Measurements from ENCODE around the gene OST4.

The OST4 gene

DNA sequence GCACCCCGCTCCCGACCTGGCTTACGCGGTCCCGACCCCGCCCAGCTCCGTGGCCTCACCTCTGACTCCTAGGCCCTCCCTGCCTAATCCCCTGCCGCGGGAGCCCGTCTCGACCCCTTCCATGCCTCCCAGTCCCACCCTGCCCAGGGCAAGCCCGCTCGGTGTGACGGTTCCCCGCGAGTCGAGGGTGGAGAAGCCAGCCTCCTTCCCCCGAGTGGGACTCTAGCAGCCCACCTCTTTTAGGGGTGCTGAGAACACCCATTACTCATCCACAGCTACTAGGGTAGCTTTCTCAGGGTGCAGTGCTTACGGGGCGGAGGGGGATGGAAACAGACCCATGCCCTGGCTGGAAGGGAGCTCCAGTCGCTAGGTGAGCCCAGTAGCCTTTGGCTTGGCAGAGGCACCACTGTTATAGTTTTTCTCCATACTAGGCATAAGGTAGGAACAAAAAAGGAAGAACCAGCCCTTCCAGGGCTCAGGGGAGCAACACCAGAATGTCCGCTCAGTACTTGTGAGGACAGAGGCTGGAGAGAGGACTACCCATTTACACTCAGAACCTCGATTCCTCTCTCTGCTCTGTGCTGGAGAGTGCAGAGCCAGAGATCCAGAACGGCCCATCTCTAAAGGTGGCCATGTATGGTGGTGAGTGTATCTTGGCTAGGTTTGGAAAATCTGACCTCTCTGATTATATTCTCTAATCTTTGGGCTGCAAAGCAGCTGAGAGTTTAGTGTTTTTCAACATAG is 19.4 kb downstream of the OST4 start:
- DNase-seq (ENCODE audit: low spot score) = no peak

DNA sequence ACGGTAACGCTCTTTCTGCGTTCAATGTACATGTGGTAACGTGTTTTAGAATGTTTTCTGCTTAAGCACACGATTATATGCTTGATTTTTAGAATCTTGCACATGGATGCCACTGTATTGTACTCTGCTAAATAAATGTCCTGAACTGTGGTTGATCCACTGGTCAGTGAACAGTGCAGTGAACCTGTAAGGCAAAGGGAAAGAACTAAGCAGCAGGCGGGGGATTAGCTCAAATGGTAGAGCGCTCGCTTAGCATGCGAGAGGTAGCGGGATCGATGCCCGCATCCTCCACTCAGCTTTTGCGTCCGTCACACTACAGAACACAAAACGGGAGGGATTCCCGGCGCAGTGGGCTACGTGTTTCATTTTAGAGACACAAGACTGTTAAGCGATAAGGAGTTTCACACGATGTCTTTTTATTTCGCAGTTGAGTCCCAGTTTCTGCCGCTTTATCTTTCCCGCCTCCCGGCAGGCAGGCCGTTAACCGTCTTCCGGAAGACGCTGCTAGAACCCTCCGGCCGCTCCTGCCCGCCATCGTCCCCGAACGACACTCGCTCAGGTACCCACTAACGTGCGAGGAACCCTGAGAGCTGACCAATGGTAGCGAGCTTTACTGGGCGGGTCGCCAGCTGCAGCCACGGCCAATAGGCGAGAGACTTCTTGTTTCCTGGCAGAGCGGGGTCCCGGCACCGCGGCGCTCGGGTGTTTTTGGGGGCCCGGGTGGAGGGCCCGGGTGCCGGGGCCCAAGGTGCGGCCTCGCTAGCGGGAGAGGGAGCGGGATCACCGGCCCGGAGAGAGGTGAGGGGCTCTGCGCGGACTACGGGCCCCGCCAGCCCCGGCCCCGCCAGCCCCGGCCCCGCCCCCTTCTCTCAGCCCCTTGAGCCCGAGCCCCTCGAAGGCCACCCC is 20.2 kb downstream of the OST4 start, which contains the start of gene AGBL5:
TSS of gene AGBL5 (plus strand) at position 673 of the 906 bp plus-strand sequence. CDS start 1,291 bp downstream, outside the sequence.
- peak; percentile 96 for DNase-seq (ENCODE audit: low spot score)

DNA sequence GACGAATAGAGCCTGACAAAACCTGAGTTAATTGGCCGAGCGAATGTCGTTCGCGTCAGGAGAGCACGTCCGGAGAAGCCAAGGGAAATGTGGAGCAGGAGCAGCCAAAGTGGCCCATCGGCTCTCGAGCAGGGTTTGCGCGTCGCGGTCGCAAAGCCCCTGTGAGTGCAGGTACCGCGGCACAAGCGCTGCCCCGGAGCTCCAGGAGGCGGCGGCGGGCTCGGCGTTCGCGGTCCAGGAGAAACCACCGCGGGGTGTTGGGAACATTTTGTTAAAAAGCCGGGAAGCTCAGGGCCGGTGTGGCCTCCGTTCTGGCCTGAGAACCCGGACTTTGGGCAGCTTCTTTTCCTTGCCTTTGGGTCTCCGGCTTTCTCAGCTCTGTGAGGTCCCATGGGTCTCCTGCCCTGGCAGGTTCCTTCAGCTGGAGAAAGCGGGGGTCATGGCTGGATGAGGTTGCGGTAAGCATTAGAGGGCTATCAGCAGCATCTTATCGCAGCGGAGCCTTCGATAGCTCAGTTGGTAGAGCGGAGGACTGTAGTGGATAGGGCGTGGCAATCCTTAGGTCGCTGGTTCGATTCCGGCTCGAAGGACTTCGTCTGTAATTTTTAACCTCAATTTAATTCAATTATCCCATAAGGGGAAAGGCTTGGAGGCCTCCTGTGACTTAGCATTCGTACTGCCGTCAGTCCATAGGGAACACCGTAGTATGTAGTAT is 21.0 kb downstream of the OST4 start:
- DNase-seq (ENCODE audit: low spot score) = peak; percentile 98

DNA sequence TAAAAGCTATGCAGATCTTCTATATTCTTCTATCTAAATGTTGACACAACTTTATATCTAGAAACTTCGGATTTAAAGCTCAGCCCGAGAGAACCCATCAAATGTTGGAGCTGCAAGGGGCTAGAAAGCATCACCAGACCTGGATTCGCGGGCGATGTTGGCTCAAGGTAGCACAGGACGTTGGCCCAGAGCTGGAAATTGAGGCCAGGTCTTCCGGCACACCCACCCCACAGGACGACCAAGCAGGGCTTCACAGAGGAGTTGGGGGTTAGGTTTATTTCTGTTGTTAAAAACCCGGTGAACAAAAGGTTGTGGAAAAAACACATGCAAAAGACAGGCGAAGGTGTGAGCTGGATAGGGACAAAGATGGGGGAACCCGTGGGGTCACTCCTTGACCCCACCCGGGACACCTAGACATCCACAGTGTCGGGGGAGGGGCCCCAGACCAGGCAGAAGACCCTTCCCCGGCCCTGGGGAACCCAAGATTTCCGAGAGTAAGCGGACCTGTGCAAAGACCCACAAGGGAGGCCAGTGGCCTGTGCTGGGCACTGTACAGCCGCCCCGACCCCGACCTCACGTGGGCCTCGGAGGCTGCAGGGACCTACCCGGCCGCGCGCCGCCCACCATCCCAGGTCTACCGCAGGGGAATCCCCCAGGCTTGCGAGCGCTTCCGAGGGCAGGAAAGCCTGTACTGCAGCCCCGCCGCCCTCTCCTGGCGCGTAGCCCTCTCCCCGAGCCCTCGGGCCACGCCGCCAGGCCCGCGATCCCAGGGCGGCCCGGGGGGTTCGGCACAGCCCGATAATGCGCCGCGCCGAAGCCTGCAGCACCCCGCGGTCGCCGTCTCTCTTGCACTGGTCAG is 21.8 kb downstream of the OST4 start:
- DNase-seq (ENCODE audit: low spot score) = no peak

DNA sequence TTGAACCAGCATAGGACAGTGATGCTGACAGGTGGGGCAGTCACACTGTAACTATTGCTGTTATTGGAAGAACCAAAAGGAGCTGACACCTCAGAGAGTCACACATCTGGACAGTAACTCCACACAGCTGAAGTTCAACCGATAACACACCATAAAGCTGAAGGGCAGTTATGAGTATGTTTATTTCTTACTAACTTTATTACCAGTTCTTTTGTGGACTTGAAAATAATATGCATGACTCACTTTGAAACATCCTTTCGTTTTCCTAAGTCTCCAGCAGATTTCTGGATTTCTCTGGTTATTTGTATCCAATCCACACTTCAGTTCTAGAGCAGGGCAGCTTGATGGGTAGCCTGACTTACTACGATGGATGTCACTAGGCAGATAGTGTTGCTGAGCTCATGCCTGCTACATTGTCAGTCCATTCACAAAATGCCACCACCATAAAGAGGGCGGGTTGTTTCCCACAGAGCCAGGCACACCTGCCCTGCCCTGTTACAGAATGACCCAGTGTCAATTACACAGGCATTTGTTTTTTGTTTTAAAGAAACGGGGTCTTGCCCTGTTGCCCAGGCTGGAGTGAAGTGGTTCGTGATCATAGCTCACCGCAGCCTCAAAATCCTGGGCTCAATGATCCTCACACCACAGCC is 28.3 kb downstream of the OST4 start:
- DNase-seq (ENCODE audit: low spot score) = no peak

DNA sequence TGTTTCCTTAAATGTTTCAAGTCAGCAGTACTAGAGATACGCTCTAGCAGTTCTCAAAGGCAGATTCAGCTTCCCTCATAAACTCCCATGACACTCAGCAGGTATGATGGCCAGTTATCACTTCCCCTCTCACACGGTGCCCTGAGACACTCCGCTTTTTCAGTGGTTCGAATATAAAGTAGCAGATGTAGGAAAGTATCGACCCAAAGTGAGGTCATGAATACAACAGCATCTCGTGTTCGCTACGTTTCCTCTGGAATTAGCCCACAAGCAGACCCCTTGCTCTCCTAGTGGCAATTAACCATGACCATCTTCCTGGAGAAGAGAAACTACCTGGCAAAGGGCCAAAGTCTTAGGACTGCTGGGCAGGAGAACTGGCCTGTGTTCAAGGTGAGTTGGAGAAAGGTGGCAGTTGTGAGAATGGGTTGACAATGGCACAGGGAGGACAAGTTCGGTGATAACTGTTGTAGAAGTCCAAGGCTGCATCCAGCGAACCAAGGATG is 29.2 kb downstream of the OST4 start:
- DNase-seq (ENCODE audit: low spot score) = no peak

DNA sequence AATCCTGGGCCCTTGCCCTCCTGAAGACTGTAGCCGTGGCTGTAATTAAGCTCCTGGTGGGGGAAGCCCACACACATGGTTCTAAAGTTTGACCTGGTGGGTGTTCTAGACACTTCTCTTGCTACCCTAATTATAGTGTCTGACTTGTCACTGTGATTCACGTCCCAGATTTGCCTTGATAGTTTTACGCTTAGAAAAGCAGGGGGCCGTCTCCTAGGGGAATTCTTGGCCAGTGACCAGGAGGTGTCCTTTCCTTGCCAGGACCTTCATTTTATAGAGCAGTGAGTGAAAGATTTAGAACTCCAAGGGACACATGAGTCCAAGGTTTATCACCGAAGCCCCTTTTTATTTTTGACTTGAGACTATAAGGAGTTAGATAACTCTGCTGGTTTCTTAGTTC is 29.7 kb downstream of the OST4 start:
- no peak for DNase-seq (ENCODE audit: low spot score)

DNA sequence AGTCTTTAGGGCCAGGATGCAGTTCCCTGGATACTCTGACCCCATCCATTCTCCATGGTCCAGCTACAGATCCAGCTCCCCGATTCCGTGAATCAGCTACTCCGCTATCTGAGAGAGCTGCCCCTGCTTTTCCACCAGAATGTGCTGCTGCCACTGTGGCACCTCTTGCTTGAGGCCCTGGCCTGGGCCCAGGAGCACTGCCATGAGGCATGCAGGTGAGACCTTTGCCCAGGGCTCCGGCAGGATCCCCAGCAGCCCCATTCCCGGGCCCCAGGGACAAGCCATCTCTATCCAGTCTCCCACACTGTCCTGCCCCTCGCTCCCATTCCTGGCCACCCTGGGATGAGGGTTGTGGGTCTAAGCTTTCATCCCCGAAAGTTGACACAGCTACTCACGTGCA is 31.2 kb downstream of the OST4 start:
- no peak for DNase-seq (ENCODE audit: low spot score)

DNA sequence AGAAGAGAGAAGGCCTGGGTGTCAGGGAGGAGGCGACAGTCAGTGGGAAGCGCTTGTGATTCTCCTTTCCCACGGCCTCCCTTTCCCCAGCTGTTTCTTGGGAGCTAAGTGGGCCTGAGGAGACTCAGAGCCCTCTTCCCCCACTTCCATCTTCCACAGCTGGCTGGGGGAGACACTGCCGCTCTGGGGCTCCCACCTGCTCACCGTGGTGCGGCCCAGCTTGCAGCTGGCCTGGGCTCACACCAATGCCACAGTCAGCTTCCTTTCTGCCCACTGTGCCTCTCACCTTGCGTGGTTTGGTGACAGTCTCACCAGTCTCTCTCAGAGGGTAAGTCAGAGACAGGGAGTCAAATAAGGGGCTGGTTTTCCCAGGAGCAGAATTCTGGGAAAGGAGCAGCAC is 31.6 kb downstream of the OST4 start:
- DNase-seq (ENCODE audit: low spot score) = no peak

DNA sequence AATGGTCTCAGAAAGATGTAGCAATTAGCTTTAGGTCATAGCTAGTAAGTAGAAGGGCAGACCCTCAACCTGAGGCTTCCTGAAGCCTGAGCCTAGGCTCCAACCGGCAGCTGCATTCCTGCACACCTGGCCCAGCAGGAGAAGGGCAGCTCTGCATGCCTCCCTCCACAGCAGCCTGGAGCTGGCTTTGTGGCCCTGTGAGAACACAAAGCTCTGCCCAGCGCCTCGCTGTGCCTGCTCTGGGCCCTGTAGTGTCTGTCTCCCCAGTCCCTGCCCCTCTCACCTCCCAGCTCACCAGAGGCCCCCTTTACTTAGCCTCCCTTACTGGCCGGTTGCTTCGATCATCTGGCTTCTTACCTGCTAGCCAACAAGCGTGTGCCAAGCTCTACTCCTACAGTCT is 32.0 kb downstream of the OST4 start:
- DNase-seq (ENCODE audit: low spot score) = no peak

DNA sequence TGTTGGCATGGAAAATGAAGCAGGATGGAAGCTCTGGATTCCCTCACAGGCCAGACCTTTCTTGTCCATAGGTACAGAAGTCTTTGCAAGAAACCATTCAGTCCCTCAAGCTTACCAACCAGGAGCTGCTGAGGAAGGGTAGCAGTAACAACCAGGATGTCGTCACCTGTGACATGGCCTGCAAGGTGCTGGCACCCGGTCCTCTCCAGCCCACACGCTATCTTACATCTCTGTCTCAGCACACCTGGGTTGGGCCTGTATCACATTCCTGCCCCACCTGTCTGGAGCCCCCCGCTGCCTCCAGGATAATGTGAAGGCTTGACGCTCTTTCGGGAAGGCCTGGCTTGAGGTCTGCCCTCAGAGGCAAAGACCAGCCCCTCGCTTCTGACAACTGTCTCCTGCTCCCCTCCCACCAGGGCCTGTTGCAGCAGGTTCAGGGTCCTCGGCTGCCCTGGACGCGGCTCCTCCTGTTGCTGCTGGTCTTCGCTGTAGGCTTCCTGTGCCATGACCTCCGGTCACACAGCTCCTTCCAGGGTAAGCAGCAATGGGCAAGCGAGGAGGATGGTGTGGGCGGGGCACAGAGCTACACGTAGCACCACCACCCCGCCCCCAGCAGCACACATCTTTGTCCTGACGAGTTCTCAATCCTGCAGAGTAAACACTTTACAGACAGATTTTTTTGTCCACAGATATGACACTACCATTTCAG is 32.7 kb downstream of the OST4 start:
- DNase-seq (ENCODE audit: low spot score) = no peak

DNA sequence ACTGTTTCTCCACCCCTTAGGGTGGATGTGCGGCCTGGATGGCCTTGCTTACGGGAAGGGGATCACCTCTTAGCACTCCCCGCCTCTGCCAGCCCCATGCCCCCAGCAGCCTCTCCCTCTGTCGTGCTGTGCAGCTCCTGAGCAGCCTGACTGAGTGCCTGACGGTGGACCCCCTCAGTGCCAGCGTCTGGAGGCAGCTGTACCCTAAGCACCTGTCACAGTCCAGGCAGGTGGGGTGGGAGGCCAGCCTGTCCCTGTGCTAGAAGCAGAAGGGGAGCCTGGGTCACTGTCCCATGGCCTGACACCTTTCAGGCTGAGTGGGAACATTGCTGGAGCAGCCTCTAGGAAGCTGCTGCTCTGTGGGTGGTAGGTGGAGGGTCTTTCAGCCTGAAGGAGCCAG is 33.4 kb downstream of the OST4 start:
- no peak for DNase-seq (ENCODE audit: low spot score)

DNA sequence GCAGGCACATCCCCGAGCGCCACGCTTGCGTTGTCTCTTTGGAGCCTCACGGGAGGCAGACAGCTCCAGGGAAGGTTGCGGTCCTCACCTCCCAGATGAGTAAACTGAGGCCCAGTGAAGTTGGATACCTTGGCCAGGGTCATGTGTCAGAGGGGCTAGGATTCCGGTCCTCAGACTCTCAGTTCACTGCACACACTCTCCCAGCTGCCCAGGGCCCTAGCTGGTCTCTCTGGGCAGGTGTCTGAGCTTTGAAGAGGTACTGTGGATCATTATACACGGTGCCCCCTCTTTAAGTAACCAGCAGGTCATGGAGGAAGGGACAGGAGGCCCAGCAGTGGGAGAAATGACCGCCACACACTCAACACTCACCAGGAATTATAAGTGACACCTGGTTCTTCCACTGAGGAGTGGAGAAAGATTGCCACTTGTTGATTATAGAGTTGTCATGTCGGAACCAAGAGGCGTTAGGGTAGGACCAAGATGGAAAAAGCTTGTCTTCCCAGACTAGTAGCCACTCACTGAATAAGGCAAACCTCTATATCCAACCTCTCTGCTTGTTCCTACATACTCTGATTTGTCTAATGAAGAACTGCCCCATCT is 38.1 kb downstream of the OST4 start:
- no peak for DNase-seq (ENCODE audit: low spot score)

DNA sequence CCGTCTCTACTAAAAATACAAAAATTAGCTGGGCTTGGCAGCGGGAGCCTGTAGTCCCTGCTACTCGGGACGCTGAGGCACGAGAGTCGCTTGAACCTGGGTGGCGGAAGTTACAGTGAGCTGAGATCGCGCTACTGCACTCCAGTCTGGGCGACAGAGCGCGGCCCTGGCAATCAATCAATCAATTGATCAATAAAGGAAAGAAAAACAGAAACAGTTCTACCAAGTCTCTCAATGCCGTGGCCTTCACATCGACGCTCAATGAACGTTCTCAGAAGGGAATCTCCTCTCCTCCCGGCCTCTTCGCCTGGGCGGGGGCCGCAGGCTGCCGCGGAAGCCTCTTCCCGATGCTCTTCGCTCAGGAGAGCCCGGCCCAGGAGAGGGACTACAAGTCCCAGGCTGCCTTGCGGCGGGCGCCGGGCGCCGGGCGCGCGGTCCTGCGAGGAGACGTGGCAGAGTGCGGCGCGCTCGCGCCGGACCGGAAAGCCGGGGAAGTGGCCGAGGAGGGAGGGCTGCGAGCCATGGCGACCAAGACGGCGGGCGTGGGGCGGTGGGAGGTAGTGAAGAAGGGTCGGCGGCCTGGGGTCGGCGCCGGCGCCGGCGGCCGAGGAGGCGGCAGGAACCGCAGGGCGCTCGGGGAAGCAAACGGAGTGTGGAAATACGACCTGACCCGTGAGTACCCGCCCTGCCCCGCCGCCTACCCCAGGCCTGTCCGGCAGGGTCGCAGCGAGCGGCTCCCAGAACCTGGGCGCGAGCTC is 38.8 kb downstream of the OST4 start, which contains the start of gene TMEM214:
TSS of gene TMEM214 (plus strand) at position 471 of the 758 bp plus-strand sequence. CDS start at position 522, 51 bp downstream.
- peak; percentile 91 for DNase-seq (ENCODE audit: low spot score)

DNA sequence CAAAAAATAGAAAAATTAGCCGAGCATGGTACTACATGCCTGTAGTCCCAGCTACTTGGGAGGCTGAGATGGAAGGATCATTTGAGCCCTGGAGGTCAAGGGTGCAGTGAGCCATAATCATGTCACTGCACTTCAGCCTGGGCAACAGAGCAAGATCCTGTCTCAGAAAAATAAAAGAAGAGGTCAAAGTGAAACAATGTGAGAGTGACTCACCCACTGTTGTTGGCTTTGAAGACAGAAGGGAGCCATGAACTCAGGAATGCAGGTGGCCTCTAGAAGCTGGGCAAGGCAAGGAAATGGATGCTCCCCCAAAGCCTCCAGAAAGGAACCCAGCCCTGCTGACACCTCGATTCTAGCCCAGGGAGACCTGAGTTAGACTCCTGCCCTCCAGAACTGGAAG is 42.4 kb downstream of the OST4 start:
- no peak for DNase-seq (ENCODE audit: low spot score)

DNA sequence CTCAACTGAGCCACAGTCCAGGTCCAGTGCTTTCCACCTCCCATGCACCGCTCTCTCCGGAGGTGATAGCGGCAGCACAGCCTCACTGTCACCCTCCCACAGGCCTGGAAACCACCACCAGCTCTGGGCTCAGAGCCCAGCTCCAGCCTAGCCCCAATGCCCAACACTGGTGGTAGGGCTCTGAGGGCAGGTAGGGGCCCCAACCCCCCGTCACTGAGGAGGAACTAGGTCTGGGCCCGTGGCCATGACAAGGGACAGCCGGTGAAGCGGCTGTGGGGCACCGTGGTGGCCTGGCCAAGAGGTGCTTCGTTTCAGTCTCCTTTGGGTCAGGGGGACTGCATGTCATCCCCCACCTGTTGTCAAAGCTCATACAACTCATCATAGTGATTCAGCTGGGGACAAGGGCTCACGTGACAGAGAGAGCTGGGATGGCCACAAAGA is 44.2 kb downstream of the OST4 start:
- no peak for DNase-seq (ENCODE audit: low spot score)

DNA sequence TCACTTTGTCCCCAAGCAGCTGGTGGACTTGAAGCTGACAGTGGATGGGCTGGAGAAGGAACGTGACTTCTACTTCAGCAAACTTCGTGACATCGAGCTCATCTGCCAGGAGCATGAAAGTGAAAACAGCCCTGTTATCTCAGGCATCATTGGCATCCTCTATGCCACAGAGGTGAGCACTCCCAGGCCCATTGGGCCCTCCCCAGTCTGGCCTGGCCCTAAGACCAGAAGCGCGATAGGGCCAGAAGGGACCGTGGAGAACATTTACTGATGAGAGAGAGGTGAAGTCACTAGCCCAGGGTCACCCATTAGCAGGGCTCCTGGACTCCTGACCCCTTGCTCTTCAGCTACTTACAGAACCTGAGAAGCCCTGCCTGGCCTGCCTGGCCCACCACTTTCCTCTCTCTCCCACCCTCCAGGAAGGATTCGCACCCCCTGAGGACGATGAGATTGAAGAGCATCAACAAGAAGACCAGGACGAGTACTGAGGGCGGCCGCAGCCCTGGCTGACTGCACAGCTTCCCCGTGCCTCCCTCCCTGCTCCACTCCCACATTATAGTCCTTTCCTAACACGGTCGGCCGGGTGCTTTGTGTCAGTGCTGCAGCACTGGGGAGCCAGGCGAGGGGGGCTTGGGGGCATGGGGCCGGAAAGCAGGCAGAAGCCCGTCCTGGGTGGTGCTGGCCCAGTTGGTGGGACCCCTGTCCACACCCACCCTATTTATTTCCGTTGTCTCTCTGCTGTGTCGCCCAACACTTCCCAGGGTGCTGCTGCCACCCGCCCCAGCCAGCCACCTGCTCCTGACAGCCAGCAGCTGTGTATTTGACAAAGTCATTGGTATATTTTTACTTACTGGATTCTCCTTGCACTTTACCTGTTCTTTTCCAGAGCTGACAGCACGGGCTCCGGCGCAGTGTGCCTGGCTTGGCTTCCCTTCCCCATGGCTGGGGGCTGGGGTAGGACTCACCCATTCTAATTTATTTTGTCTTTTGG is 45.3 kb downstream of the OST4 start:
- DNase-seq (ENCODE audit: low spot score) = no peak
